ENCODE results near the gene NT5C1B. TPM values are rescaled to one million over a fixed set of nuclear protein-coding genes. Genes with fewer than 3 reads are reported as not detected.

NT5C1B gene
- total and polyA plus RNA-seq, 4 experiments from 2014 or later = 0.45 to 0.47 TPM; not detected in 2

- no peak overlapping the region for H3K27ac ChIP-seq (ENCODE audit: low read depth, low read length)
- no peaks in the 10 kb centered on the region for H3K36me3 Mint-ChIP-seq
- ChIA-PET CTCF (ENCODE audit: partially characterized antibody) (interaction anchor here (0.6 to 8.1 kb wide), 18 partner anchors 8 to 1344 kb away, joined by 3 to 151 read pairs (median 5); partner anchors contain the start of gene RDH14), POLR2A (ENCODE audit: partially characterized antibody) (interaction anchor here (1.1 kb wide), 1 partner anchor 41 kb away, joined by 4 read pairs; the partner anchor contains the start of gene RDH14)
- no peaks in the 10 kb centered on the region for H3K4me1 Mint-ChIP-seq
- no peaks in the 10 kb centered on the region for H3K4me1 ChIP-seq (ENCODE audit: insufficient read depth, low read length)
- H3K9me3 ChIP-seq (ENCODE audit: control insufficient read depth in 1 of 2, low read length in 2 of 2) = no peaks in the 10 kb centered on the region
- H3K27me3 Mint-ChIP-seq = peaks cover 14 to 16% of the 10 kb centered on the region in 2 donors
- H3K36me3 ChIP-seq (ENCODE audit: insufficient read depth, low read length) = no peaks in the 10 kb centered on the region
- H3K9me3 Mint-ChIP-seq = no peaks in the 10 kb centered on the region
- DNase-seq = no peak
- H3K27ac Mint-ChIP-seq = no peak overlapping the region
- H3K4me3 Mint-ChIP-seq = no peak overlapping the region
- peaks cover 4% of the 10 kb centered on the region for H3K27me3 ChIP-seq (ENCODE audit: insufficient read depth, low read length)
- intact Hi-C loops (cut with micrococcal nuclease) = loop anchor here (1.0 kb wide), 2 partner anchors 40 to 843 kb away; partner anchors contain the start of gene RDH14
- H3K4me3 ChIP-seq (ENCODE audit: low read length in 2 of 2) = no peak overlapping the region
Observed at GRCh38 chr2:18519914-18520450, 69.4 kb downstream of the NT5C1B start.

GRCh38 chr2:18518116-18519111 lies 71.0 kb downstream of the NT5C1B start:
- POLR2A ChIA-PET (ENCODE audit: partially characterized antibody) = no interaction called here
- H3K4me3 ChIP-seq (ENCODE audit: low read length in 2 of 2) = no peak overlapping the region
- H3K27me3 Mint-ChIP-seq = peaks cover 21 to 22% of the 10 kb centered on the region in 2 donors

DNA sequence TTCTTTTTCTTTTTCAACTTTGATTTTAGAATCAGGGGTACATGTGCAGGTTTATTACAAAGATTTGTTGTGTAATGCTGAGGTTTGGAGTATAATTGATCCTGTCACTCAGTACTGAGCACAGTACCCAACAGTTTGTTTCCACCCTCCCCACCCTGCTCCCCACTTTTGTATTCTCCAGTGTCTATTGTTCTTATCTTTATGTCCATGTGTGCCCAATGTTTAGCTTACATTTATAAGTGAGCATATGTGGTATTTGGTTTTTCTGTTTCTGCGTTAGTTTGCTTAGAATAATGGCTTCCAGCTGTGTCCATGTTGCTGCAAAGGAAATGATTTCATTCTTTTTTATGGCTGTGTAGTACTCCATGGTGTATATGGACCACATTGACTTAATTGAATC lies 72.0 kb downstream of the NT5C1B start:
- Histone ChIP-seq H3K27ac (ENCODE audit: low read depth, low read length) (no peak overlapping the region), H3K4me1 (ENCODE audit: insufficient read depth, low read length) (no peaks in the 10 kb centered on the region), H3K4me3 (ENCODE audit: low read length in 2 of 2) (no peak overlapping the region), H3K36me3 (ENCODE audit: insufficient read depth, low read length) (no peaks in the 10 kb centered on the region), H3K27me3 (ENCODE audit: insufficient read depth, low read length) (peaks cover 4% of the 10 kb centered on the region), H3K9me3 (ENCODE audit: control insufficient read depth in 1 of 2, low read length in 2 of 2) (no peaks in the 10 kb centered on the region)
- Mint-ChIP-seq H3K4me1 (no peaks in the 10 kb centered on the region), H3K4me3 (no peak overlapping the region), H3K36me3 (no peaks in the 10 kb centered on the region), H3K27me3 (peaks cover 21 to 22% of the 10 kb centered on the region in 2 donors), H3K27ac (peak overlapping the region in 1 of 7 donors; percentile 49), H3K9me3 (no peaks in the 10 kb centered on the region)
- intact Hi-C loops (cut with micrococcal nuclease) = no loop called here
- no peak for DNase-seq
- ChIA-PET POLR2A (ENCODE audit: partially characterized antibody) (no interaction called here), CTCF (ENCODE audit: partially characterized antibody) (interaction anchor here (1.0 to 8.1 kb wide), 4 partner anchors 9 to 1357 kb away, joined by 3 to 151 read pairs (median 4); no protein-coding TSS in a partner anchor)

More at GRCh38 chr2:18518116-18519111, 71.0 kb downstream of the NT5C1B start:
- no peaks in the 10 kb centered on the region for H3K36me3 ChIP-seq (ENCODE audit: insufficient read depth, low read length)
- H3K27me3 ChIP-seq (ENCODE audit: insufficient read depth, low read length) = peaks cover 4% of the 10 kb centered on the region
- Mint-ChIP-seq H3K4me1 (no peaks in the 10 kb centered on the region), H3K36me3 (no peaks in the 10 kb centered on the region), H3K4me3 (no peak overlapping the region), H3K9me3 (no peaks in the 10 kb centered on the region), H3K27ac (no peak overlapping the region)
- CTCF ChIA-PET (ENCODE audit: partially characterized antibody) = interaction anchor here (0.6 to 8.1 kb wide), 13 partner anchors 8 to 1356 kb away, joined by 3 to 151 read pairs (median 4); no protein-coding TSS in a partner anchor
- intact Hi-C loops (cut with micrococcal nuclease) = no loop called here
- H3K9me3 ChIP-seq (ENCODE audit: control insufficient read depth in 1 of 2, low read length in 2 of 2) = no peaks in the 10 kb centered on the region
- no peak overlapping the region for H3K27ac ChIP-seq (ENCODE audit: low read depth, low read length)
- H3K4me1 ChIP-seq (ENCODE audit: insufficient read depth, low read length) = no peaks in the 10 kb centered on the region
- no peak for DNase-seq

DNA sequence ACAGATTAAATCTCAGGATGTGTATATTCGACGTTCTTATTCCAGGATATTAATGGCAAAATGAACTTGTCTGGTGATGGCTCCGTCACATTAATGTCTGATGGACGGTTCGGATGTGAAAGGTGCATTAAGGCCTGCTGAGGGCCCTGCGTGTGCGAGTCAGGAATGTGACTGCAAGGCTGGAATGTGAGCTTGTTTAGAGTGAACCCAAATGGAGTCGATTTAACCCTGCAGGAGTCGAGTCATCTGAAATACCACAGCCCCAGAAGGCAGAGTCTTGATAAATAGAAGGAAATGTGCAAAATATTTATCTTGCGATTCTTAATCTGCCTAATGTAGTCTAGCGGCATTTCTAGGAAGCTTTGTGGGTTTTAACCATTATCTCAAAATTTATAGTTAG lies 73.3 kb downstream of the NT5C1B start:
- no peaks in the 10 kb centered on the region for H3K4me1 Mint-ChIP-seq
- peaks cover 22 to 24% of the 10 kb centered on the region in 2 donors for H3K27me3 Mint-ChIP-seq
- no peak overlapping the region for H3K27ac Mint-ChIP-seq
- H3K36me3 ChIP-seq (ENCODE audit: insufficient read depth, low read length) = no peaks in the 10 kb centered on the region
- H3K27ac ChIP-seq (ENCODE audit: low read depth, low read length) = no peak overlapping the region
- no peaks in the 10 kb centered on the region for H3K9me3 ChIP-seq (ENCODE audit: control insufficient read depth in 1 of 2, low read length in 2 of 2)
- H3K27me3 ChIP-seq (ENCODE audit: insufficient read depth, low read length) = peaks cover 4% of the 10 kb centered on the region
- H3K4me3 Mint-ChIP-seq = no peak overlapping the region
- H3K36me3 Mint-ChIP-seq = no peaks in the 10 kb centered on the region
- CTCF ChIA-PET (ENCODE audit: partially characterized antibody) = interaction anchor here (8.1 kb wide), 1 partner anchor 1348 kb away, joined by 151 read pairs; no protein-coding TSS in a partner anchor
- H3K9me3 Mint-ChIP-seq = no peaks in the 10 kb centered on the region
- intact Hi-C loops (cut with micrococcal nuclease) = no loop called here
- H3K4me1 ChIP-seq (ENCODE audit: insufficient read depth, low read length) = no peaks in the 10 kb centered on the region
- H3K4me3 ChIP-seq (ENCODE audit: low read length in 2 of 2) = no peak overlapping the region
- POLR2A ChIA-PET (ENCODE audit: partially characterized antibody) = no interaction called here
- DNase-seq = no peak

DNA sequence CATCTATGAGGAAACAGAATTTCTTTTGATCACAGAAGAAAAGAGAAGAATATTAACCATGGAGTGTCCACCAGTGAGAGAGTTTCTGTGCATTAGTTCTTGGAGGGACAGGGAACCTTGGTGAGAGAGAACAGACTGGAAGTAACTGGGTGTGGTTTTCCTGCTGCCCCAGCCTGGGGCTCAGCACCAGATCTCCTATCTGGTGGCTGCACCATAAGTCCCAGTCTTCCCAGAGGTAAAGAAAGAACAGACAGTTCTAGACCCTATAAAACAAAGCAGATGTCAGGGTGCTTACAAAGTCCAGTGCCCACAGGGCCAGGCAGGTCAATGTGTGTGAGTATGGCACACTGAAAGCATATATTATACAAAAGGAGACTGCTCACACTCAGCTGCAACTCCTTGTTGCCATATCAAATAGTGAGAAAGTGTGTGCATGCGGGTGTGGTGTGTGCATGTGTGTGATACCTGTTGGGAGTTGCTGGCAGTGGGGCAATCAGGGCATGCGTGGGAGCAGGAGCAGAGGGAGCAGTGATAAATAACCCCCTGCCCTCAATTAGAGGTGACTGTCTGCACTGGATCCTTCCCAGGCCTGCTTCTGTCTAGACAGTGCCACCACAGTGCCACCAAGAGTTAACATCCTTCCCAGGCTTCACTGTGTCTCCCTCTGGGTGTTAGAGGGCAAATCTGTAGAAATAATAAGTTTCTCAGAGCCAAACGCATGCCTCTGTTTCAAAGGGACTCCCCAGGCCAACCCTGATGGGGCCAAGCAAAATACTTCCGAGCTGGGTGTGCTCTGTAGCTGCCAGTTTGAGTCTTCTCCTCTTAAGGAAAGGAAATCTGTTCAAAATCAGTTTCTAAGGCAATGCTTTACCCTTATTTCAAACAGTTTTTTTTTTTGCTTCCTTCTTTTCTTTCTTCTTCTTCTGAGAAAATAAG lies 74.6 kb downstream of the NT5C1B start:
- ChIA-PET CTCF (ENCODE audit: partially characterized antibody) (interaction anchor here (8.1 kb wide), 1 partner anchor 1349 kb away, joined by 151 read pairs; no protein-coding TSS in a partner anchor), POLR2A (ENCODE audit: partially characterized antibody) (no interaction called here)
- Mint-ChIP-seq H3K4me1 (no peaks in the 10 kb centered on the region), H3K27ac (no peak overlapping the region), H3K4me3 (no peak overlapping the region), H3K36me3 (no peaks in the 10 kb centered on the region), H3K27me3 (peaks cover 25 to 35% of the 10 kb centered on the region in 2 donors), H3K9me3 (no peaks in the 10 kb centered on the region)
- no peak overlapping the region for H3K27ac ChIP-seq (ENCODE audit: low read depth, low read length)
- no peaks in the 10 kb centered on the region for H3K9me3 ChIP-seq (ENCODE audit: control insufficient read depth in 1 of 2, low read length in 2 of 2)
- no peak for DNase-seq
- peaks cover 4% of the 10 kb centered on the region for H3K27me3 ChIP-seq (ENCODE audit: insufficient read depth, low read length)
- no peak overlapping the region for H3K4me3 ChIP-seq (ENCODE audit: low read length in 2 of 2)
- intact Hi-C loops (cut with micrococcal nuclease) = no loop called here
- no peaks in the 10 kb centered on the region for H3K36me3 ChIP-seq (ENCODE audit: insufficient read depth, low read length)
- H3K4me1 ChIP-seq (ENCODE audit: insufficient read depth, low read length) = no peaks in the 10 kb centered on the region

Measured in CD4-positive, alpha-beta memory T cell (primary cell).